K562 (cell line): ENCODE measurements around the gene IDH1. TPM values are rescaled to one million over a fixed set of nuclear protein-coding genes. Genes with fewer than 3 reads are reported as not detected.

Source experiments
- ARHGAP35 ChIP-seq: fragments of 450-650 bp; IDR thresholded peaks from 2 replicates; pipeline ENCODE4 v1.6.1; 2018; ENCODE audit not compliant: partially characterized antibody
- CBX3 ChIP-seq, 2 experiments: IDR thresholded peaks; 1 replicate in 1 of 2; 2 replicates in 1 of 2; pipeline ENCODE4 v1.6.1; 2012; ENCODE audit warnings: inconsistent platforms in 2 of 2, low read length in 2 of 2, borderline replicate concordance in 1 of 2, control low read depth in 1 of 2
- EP300 ChIP-seq: IDR thresholded peaks from 2 replicates; pipeline ENCODE4 v1.6.1; 2012; ENCODE audit warnings: low read length, improper control_type of control experiment
- ESRRA ChIP-seq: fragments of 450-650 bp; IDR thresholded peaks from 2 replicates; pipeline ENCODE4 v1.6.1; 2014; ENCODE audit warnings: low read depth, mild to moderate bottlenecking, moderate library complexity, borderline replicate concordance
- FOXP1 ChIP-seq: sonication (generic); formaldehyde crosslinking; IDR thresholded peaks from 2 replicates; pipeline ENCODE4 v1.8.0; 2022; ENCODE audit warnings: mild to moderate bottlenecking, missing genetic modification reagents
- GTF2F1 ChIP-seq: IDR thresholded peaks from 2 replicates; pipeline ENCODE4 v1.6.1; 2011; ENCODE audit warnings: low read depth, low read length, improper control_type of control experiment
- HLTF ChIP-seq: fragments of 450-650 bp; IDR thresholded peaks from 2 replicates; pipeline ENCODE4 v1.6.1; 2016
- HNRNPK ChIP-seq: fragments of 200-400 bp; formaldehyde crosslinking; IDR thresholded peaks from one replicate; pipeline ENCODE4 v1.6.1; 2018; ENCODE audit warnings: mild to moderate bottlenecking, low read depth, low read length; ENCODE audit not compliant: poor library complexity, severe bottlenecking
- KAT7 ChIP-seq: sonication (generic); formaldehyde crosslinking; IDR thresholded peaks from 2 replicates; pipeline ENCODE4 v1.8.0; 2022; ENCODE audit warnings: missing genetic modification reagents, mild to moderate bottlenecking, borderline replicate concordance
- NCOA4 ChIP-seq: fragments of 450-650 bp; IDR thresholded peaks from 2 replicates; pipeline ENCODE4 v1.6.1; 2018; ENCODE audit warnings: mild to moderate bottlenecking; ENCODE audit not compliant: partially characterized antibody
- PHF8 ChIP-seq: fragments of 200-600 bp; sonication (generic); IDR thresholded peaks from 2 replicates; pipeline ENCODE4 v1.6.1; 2012; ENCODE audit warnings: mixed run types, mild to moderate bottlenecking, inconsistent platforms, low read length, moderate library complexity, borderline replicate concordance
- PTRF ChIP-seq: fragments of 450-650 bp; IDR thresholded peaks from 2 replicates; pipeline ENCODE4 v1.6.1; 2016; ENCODE audit warnings: mild to moderate bottlenecking, missing genetic modification characterization, missing compliant biosample characterization
- RCOR1 ChIP-seq, 2 experiments: IDR thresholded peaks; 2 replicates each; pipeline ENCODE4 v1.6.1; 2012; ENCODE audit warnings: low read depth in 2 of 2, low read length in 2 of 2, borderline replicate concordance in 1 of 2, improper control_type of control experiment in 1 of 2
- SMAD3 ChIP-seq: fragments of 450-650 bp; formaldehyde crosslinking; conservative IDR thresholded peaks from 2 replicates; pipeline ENCODE4 v1.4.0; 2020; ENCODE audit warnings: mild to moderate bottlenecking
- TAF7 ChIP-seq: fragments of 450-650 bp; IDR thresholded peaks from 2 replicates; pipeline ENCODE4 v1.6.1; 2016; ENCODE audit warnings: missing genetic modification characterization, missing compliant biosample characterization
- ZFP1 ChIP-seq: fragments of 450-650 bp; formaldehyde crosslinking; IDR thresholded peaks from 2 replicates; pipeline ENCODE4 v1.4.0; 2020; ENCODE audit warnings: mild to moderate bottlenecking, mixed read lengths
- ZKSCAN8 ChIP-seq: fragments of 200-800 bp; sonication (Bioruptor generic); IDR thresholded peaks from 2 replicates; pipeline ENCODE4 v1.6.1; 2016; ENCODE audit warnings: missing genetic modification characterization, missing compliant biosample characterization
- ZNF143 ChIP-seq: sonication (generic); formaldehyde crosslinking; IDR thresholded peaks from 2 replicates; pipeline ENCODE4 v1.9.0; 2022; ENCODE audit warnings: mild to moderate bottlenecking, missing genetic modification reagents
- ZNF217 ChIP-seq: sonication (generic); formaldehyde crosslinking; IDR thresholded peaks from 2 replicates; pipeline ENCODE4 v1.8.0; 2022; ENCODE audit warnings: mild to moderate bottlenecking, missing genetic modification reagents
- ZNF282 ChIP-seq: sonication (generic); formaldehyde crosslinking; IDR thresholded peaks from 2 replicates; pipeline ENCODE4 v1.8.1; 2023; ENCODE audit warnings: missing genetic modification reagents
- ZNF316 ChIP-seq: fragments of 450-650 bp; IDR thresholded peaks from 2 replicates; pipeline ENCODE4 v1.6.1; 2016
- ZNF512 ChIP-seq: IDR thresholded peaks from 2 replicates; pipeline ENCODE4 v1.6.1; 2016; ENCODE audit warnings: missing genetic modification characterization, missing compliant biosample characterization
- ZNF75A ChIP-seq: fragments of 450-650 bp; formaldehyde crosslinking; IDR thresholded peaks from 2 replicates; pipeline ENCODE4 v1.4.0; 2020; ENCODE audit warnings: mild to moderate bottlenecking
- polyA plus RNA-seq, 8 experiments: library from polyadenylated mRNA; depleted of rRNA in 4 of 8; stranded (reverse) in 5 of 8; unstranded in 3 of 8; fragments of >200 nt; fragmentation: Nextera tagmentation in 2 of 8; fragmentation: Illumina TruSeq in 1 of 8; extraction: Ambion mirVana in 2 of 8; extraction: Trizol in 1 of 8; gene quantifications; 2 replicates each; pipeline versions ENCODE4 v1.2.1 to v1.2.3, GENCODE V29; 2011 to 2014; ENCODE audit warnings: inconsistent platforms in 1 of 8, missing spikeins in 1 of 8
- total RNA-seq, 7 experiments: library from RNA; depleted of rRNA in 6 of 7; stranded (reverse); fragments of >200 nt in 6 of 7; fragmentation: Illumina TruSeq in 2 of 7; extraction: Trizol in 2 of 7; gene quantifications; 2 replicates each; pipeline versions ENCODE4 v1.2.1 to v1.2.3, GENCODE V29; 2011 to 2021; ENCODE audit warnings: low replicate concordance in 1 of 7
- TF ChIP-seq, protein P1 (sequence below): fragments of 200-800 bp; sonication (Bioruptor generic); IDR thresholded peaks from 2 replicates; pipeline ENCODE4 v1.6.1; 2016; ENCODE audit warnings: missing genetic modification characterization, missing compliant biosample characterization

Gene IDH1
- total and polyA plus RNA-seq, 9 of the 15 experiments (the other 6 are each of a cell fraction or from before 2014, with no cell fraction given), result 61.9 to 194 (median 101) TPM

- TF ChIP-seq, protein P1, sequence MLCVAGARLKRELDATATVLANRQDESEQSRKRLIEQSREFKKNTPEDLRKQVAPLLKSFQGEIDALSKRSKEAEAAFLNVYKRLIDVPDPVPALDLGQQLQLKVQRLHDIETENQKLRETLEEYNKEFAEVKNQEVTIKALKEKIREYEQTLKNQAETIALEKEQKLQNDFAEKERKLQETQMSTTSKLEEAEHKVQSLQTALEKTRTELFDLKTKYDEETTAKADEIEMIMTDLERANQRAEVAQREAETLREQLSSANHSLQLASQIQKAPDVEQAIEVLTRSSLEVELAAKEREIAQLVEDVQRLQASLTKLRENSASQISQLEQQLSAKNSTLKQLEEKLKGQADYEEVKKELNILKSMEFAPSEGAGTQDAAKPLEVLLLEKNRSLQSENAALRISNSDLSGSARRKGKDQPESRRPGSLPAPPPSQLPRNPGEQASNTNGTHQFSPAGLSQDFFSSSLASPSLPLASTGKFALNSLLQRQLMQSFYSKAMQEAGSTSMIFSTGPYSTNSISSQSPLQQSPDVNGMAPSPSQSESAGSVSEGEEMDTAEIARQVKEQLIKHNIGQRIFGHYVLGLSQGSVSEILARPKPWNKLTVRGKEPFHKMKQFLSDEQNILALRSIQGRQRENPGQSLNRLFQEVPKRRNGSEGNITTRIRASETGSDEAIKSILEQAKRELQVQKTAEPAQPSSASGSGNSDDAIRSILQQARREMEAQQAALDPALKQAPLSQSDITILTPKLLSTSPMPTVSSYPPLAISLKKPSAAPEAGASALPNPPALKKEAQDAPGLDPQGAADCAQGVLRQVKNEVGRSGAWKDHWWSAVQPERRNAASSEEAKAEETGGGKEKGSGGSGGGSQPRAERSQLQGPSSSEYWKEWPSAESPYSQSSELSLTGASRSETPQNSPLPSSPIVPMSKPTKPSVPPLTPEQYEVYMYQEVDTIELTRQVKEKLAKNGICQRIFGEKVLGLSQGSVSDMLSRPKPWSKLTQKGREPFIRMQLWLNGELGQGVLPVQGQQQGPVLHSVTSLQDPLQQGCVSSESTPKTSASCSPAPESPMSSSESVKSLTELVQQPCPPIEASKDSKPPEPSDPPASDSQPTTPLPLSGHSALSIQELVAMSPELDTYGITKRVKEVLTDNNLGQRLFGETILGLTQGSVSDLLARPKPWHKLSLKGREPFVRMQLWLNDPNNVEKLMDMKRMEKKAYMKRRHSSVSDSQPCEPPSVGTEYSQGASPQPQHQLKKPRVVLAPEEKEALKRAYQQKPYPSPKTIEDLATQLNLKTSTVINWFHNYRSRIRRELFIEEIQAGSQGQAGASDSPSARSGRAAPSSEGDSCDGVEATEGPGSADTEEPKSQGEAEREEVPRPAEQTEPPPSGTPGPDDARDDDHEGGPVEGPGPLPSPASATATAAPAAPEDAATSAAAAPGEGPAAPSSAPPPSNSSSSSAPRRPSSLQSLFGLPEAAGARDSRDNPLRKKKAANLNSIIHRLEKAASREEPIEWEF (CRISPR knock-in tag), result no peak
- TF ChIP-seq HLTF (peak; percentile 37; the same call in 1 of the 2 replicates), ZNF316 (no peak), PHF8 (no peak), PTRF (tag) (no peak), ZNF282 (no peak), ZNF217 (CRISPR knock-in tag) (no peak), ZNF143 (CRISPR knock-in tag) (no peak), ESRRA (peak; percentile 80; the same call in 1 of the 2 replicates), FOXP1 (CRISPR knock-in tag) (peak; percentile 63; the same call in 1 of the 2 replicates), RCOR1 (IDR thresholded peaks at IDR 0.05; ENCODE audit: borderline replicate concordance in 1 of 2, low read depth in 2 of 2, low read length in 2 of 2) (peak in 1 of 2 experiments; percentile 84; a peak in 2 of 4 replicates), GTF2F1 (no peak), HNRNPK (no peak), ZFP1 (CRISPR knock-in tag) (no peak), ZKSCAN8 (no peak), ZNF75A (CRISPR knock-in tag) (no peak), NCOA4 (no peak), SMAD3 (CRISPR knock-in tag) (no peak), ZNF512 (tag) (no peak), CBX3 (IDR thresholded peaks at IDR 0.05; ENCODE audit: borderline replicate concordance in 1 of 2, low read length in 2 of 2) (peak in 1 of 2 experiments; percentile 46; a peak in 1 of 3 replicates), TAF7 (tag) (peak; percentile 62; the same call in 1 of the 2 replicates), KAT7 (CRISPR knock-in tag) (no peak), ARHGAP35 (no peak), EP300 (peak; percentile 78)
Observed at GRCh38 chr2:208254118-208254870, 577 bp downstream of the IDH1 start (continued).
